Kidney epithelial cell (primary cell): Measurements from ENCODE around the gene INTS1. TPM values are rescaled to one million over a fixed set of nuclear protein-coding genes. Genes with fewer than 3 reads are reported as not detected.

ENCODE experiments used
- DNase-seq: peaks from one replicate; pipeline ENCODE4 v3.0.0-alpha.2; 2010; ENCODE audit warnings: low read depth
- H3K27me3 ChIP-seq: 2 replicates; pipeline ENCODE4 v1.6.0; 2011; ENCODE audit warnings: low read length; ENCODE audit not compliant: control insufficient read depth, insufficient read depth
- H3K36me3 ChIP-seq: 2 replicates; pipeline ENCODE4 v1.5.1; 2011; ENCODE audit warnings: low read length; ENCODE audit not compliant: control insufficient read depth, insufficient read depth
- H3K4me3 ChIP-seq: 2 replicates; pipeline ENCODE4 v1.5.1; 2011; ENCODE audit warnings: low read depth, mild to moderate bottlenecking, control low read depth, low read length
- CTCF ChIP-seq: IDR thresholded peaks from 2 replicates; pipeline ENCODE4 v1.5.1; 2011; ENCODE audit warnings: mild to moderate bottlenecking, moderate library complexity, low read length, control low read depth, inconsistent platforms; ENCODE audit not compliant: insufficient read depth, poor library complexity, severe bottlenecking
- total RNA-seq: library from RNA; depleted of rRNA; stranded (reverse); fragments of >200 nt; gene quantifications from 2 replicates; pipeline ENCODE4 v1.2.3, GENCODE V29; 2015

The INTS1 gene
- total RNA-seq, 1 donor from 2014 or later, result 84.3 TPM

GRCh38 chr7:1498370-1499305 is 5.6 kb downstream of the INTS1 start:
- H3K36me3 ChIP-seq, result peaks cover 1% of the 10 kb centered on the region
- no peak for DNase-seq

GRCh38 chr7:1497293-1497927 is 6.8 kb downstream of the INTS1 start:
- DNase-seq, result no peak
- Histone ChIP-seq H3K27me3 (no peaks in the 10 kb centered on the region), H3K4me3 (no peak overlapping the region), H3K36me3 (peaks cover 1% of the 10 kb centered on the region)
- no peak for TF ChIP-seq CTCF

More at GRCh38 chr7:1498370-1499305, 5.6 kb downstream of the INTS1 start:
- H3K4me3 ChIP-seq, result no peak overlapping the region
- no peak for TF ChIP-seq CTCF
- no peaks in the 10 kb centered on the region for H3K27me3 ChIP-seq

- peaks cover 1% of the 10 kb centered on the region for H3K36me3 ChIP-seq
- no peak for TF ChIP-seq CTCF
- DNase-seq, result no peak
- H3K4me3 ChIP-seq, result no peak overlapping the region
- no peaks in the 10 kb centered on the region for H3K27me3 ChIP-seq
Observed at GRCh38 chr7:1496531-1497292, 7.5 kb downstream of the INTS1 start.

GRCh38 chr7:1495564-1496242 is 8.5 kb downstream of the INTS1 start:
- Histone ChIP-seq H3K27me3 (no peaks in the 10 kb centered on the region), H3K36me3 (peaks cover 1% of the 10 kb centered on the region), H3K4me3 (no peak overlapping the region)
- no peak for TF ChIP-seq CTCF
- DNase-seq, result no peak

GRCh38 chr7:1494866-1495563 is 9.2 kb downstream of the INTS1 start:
- no peak for TF ChIP-seq CTCF
- Histone ChIP-seq H3K4me3 (no peak overlapping the region), H3K27me3 (no peaks in the 10 kb centered on the region), H3K36me3 (peaks cover 1% of the 10 kb centered on the region)
- no peak for DNase-seq
